ENCODE data around the gene PRKAG2. TPM values are rescaled to one million over a fixed set of nuclear protein-coding genes. Genes with fewer than 3 reads are reported as not detected.

Gene PRKAG2
- total and polyA plus RNA-seq, 10 donors = 15.8 to 50.9 (median 32.8) TPM

GRCh38 chr7:151524845-151525244 is 352.1 kb downstream of the PRKAG2 start:
- H3K36me3 ChIP-seq = no peaks in the 10 kb centered on the region
- no peak overlapping the region for H3K4me3 ChIP-seq
- no peak for DNase-seq
- 75 to 98% (median 96%) methylated on average over 2 of the region's 2 CpGs for WGBS, 5 donors
- TF ChIP-seq POLR2AphosphoS5 (IDR thresholded peaks at IDR 0.05) = no peak
- TF ChIP-seq CTCF (IDR thresholded peaks at IDR 0.05 in 8 of 11, conservative IDR thresholded peaks at IDR 0.05 in 3 of 11) = no peak
- TF ChIP-seq POLR2A (IDR thresholded peaks at IDR 0.05) = no peak
- peaks cover 5 to 11% (median 9%) of the 10 kb centered on the region in 6 donors for H3K4me1 ChIP-seq
- peaks cover 0 to 4% (median 0%) of the 10 kb centered on the region in 7 donors for H3K27me3 ChIP-seq (replicated peaks in 1 of 7)
- H3K27ac ChIP-seq = no peak overlapping the region
- peaks cover 0 to 13% (median 6%) of the 10 kb centered on the region in 8 donors for H3K9me3 ChIP-seq
- intact Hi-C loops (cut with DNase I; ENCODE audit: low total_unique reads) = no loop called here

GRCh38 chr7:151524331-151524730 is 352.6 kb downstream of the PRKAG2 start:
- Histone ChIP-seq H3K9me3 (peaks cover 0 to 8% (median 2%) of the 10 kb centered on the region in 8 donors), H3K36me3 (no peaks in the 10 kb centered on the region), H3K27me3 (replicated peaks in 1 of 7) (peaks cover 0 to 4% (median 0%) of the 10 kb centered on the region in 7 donors), H3K27ac (no peak overlapping the region), H3K4me1 (peaks cover 5 to 11% (median 9%) of the 10 kb centered on the region in 6 donors), H3K4me3 (no peak overlapping the region)
- 88 to 98% (median 94%) methylated on average over 8 of the region's 8 CpGs for WGBS, 5 donors
- intact Hi-C loops (cut with DNase I; ENCODE audit: low total_unique reads) = no loop called here
- no peak for DNase-seq
- TF ChIP-seq POLR2AphosphoS5 (IDR thresholded peaks at IDR 0.05) (no peak), POLR2A (IDR thresholded peaks at IDR 0.05) (no peak), CTCF (IDR thresholded peaks at IDR 0.05 in 8 of 11, conservative IDR thresholded peaks at IDR 0.05 in 3 of 11) (no peak)

- WGBS, 5 donors = 13 to 33% (median 14%) methylated on average over 25 to 55 of the region's 55 CpGs
- peak overlapping the region; percentile 58 to 100 (median 99) for H3K27ac ChIP-seq
- TF ChIP-seq POLR2A (IDR thresholded peaks at IDR 0.05) (no peak), CTCF (IDR thresholded peaks at IDR 0.05 in 8 of 11, conservative IDR thresholded peaks at IDR 0.05 in 3 of 11) (no peak), POLR2AphosphoS5 (IDR thresholded peaks at IDR 0.05) (no peak)
- H3K9me3 ChIP-seq = no peaks in the 10 kb centered on the region
- peak; percentile 94 for DNase-seq
- no peaks in the 10 kb centered on the region for H3K36me3 ChIP-seq
- intact Hi-C loops (cut with DNase I; ENCODE audit: low total_unique reads) = no loop called here
- H3K4me1 ChIP-seq = peaks cover 18 to 43% (median 37%) of the 10 kb centered on the region in 6 donors
- peak overlapping the region; percentile 44 to 91 (median 58) for H3K4me3 ChIP-seq
- peaks cover 0 to 4% (median 0%) of the 10 kb centered on the region in 7 donors for H3K27me3 ChIP-seq (replicated peaks in 1 of 7)
Observed at GRCh38 chr7:151520419-151521261, 356.3 kb downstream of the PRKAG2 start.

- peak; percentile 99 for DNase-seq
- WGBS, 5 donors = 0 to 1% (median 0%) methylated on average over 18 to 58 of the region's 66 CpGs
- intact Hi-C loops (cut with DNase I; ENCODE audit: low total_unique reads) = no loop called here
- peaks cover 25 to 51% (median 44%) of the 10 kb centered on the region in 6 donors for H3K4me1 ChIP-seq
- TF ChIP-seq POLR2AphosphoS5 (IDR thresholded peaks at IDR 0.05) = peak; percentile 60 to 78 (median 72)
- peak in 1 of 11 experiments; percentile 10 for TF ChIP-seq CTCF (IDR thresholded peaks at IDR 0.05 in 8 of 11, conservative IDR thresholded peaks at IDR 0.05 in 3 of 11)
- no peak for TF ChIP-seq POLR2A (IDR thresholded peaks at IDR 0.05)
- peak within 1 kb of the TSS; percentile 90 to 100 (median 99) for H3K27ac ChIP-seq
- H3K27me3 ChIP-seq (replicated peaks in 1 of 7) = peaks cover 0 to 4% (median 0%) of the 10 kb centered on the region in 7 donors
- no peaks in the 10 kb centered on the region for H3K9me3 ChIP-seq
- H3K36me3 ChIP-seq = no peaks in the 10 kb centered on the region
- H3K4me3 ChIP-seq = peak within 1 kb of the TSS; percentile 54 to 91 (median 68)
Observed at GRCh38 chr7:151519765-151520418, 357.0 kb downstream of the PRKAG2 start, which contains the start of gene RHEB. Gene RHEB (minus strand): TSS chr7:151519895. CDS start chr7:151519511, 384 bp downstream.
